ENCODE data around the gene DEPP1. TPM values are rescaled to one million over a fixed set of nuclear protein-coding genes. Genes with fewer than 3 reads are reported as not detected.

DEPP1 gene
- total and polyA plus RNA-seq, 2 donors (not counting 3 experiments of a cell fraction or from before 2014, with no cell fraction given), result 364 to 951 TPM

- FAIRE-seq (no peak), DNase-seq (ENCODE audit: low read depth, low spot score) (peak; percentile 92)
- H3K4me3 ChIP-seq (replicated peaks in 1 of 3; ENCODE audit: insufficient read depth in 1 of 3, low read depth in 1 of 3, low read length in 3 of 3), result peak overlapping the region in 2 of 3 experiments; percentile 58 to 82
- H3K79me2 ChIP-seq (ENCODE audit: control insufficient read depth, insufficient read depth, low read length), result no peaks in the 10 kb centered on the region
- TF ChIP-seq GATA2 (IDR thresholded peaks at IDR 0.05; ENCODE audit: insufficient read depth, insufficient read length, low read depth, low read length) (no peak), CTCF (IDR thresholded peaks at IDR 0.05; ENCODE audit: extremely low read depth in 1 of 2, insufficient read depth in 1 of 2, low read depth in 1 of 2, low read length in 2 of 2) (no peak), POLR2AphosphoS5 (IDR thresholded peaks at IDR 0.05; ENCODE audit: insufficient read depth, low read depth, low read length) (peak; percentile 29), POLR2A (IDR thresholded peaks at IDR 0.05; ENCODE audit: low read depth, low read length) (no peak), JUN (IDR thresholded peaks at IDR 0.05; ENCODE audit: borderline replicate concordance, insufficient read depth, insufficient read length, low read depth) (no peak)
- H3K9ac ChIP-seq (replicated peaks; ENCODE audit: extremely low read depth, insufficient read depth, low read length), result peak overlapping the region; percentile 70
- no peaks in the 10 kb centered on the region for H3K9me1 ChIP-seq (replicated peaks; ENCODE audit: control insufficient read depth, extremely low read depth, insufficient read depth, low read length)
- peaks cover 36% of the 10 kb centered on the region for H3K4me1 ChIP-seq (ENCODE audit: control insufficient read depth, extremely low read depth, insufficient read depth, low read length)
- peaks cover 0 to 11% of the 10 kb centered on the region in 2 experiments for H3K36me3 ChIP-seq (ENCODE audit: control insufficient read depth in 2 of 2, extremely low read depth in 1 of 2, insufficient read depth in 2 of 2, low read length in 2 of 2)
- dilution Hi-C loops (cut with MboI; ENCODE audit: extremely low pct_ligation_motif_present, low sequenced_read_pairs) (no loop called here), intact Hi-C loops (cut with micrococcal nuclease) (loop anchor here (5.0 to 10.0 kb wide), 2 partner anchors 99 to 1302 kb away; no protein-coding TSS in a partner anchor)
- ChIA-PET POLR2A (interaction anchor here (0.7 to 1.7 kb wide), 5 partner anchors 19 to 73 kb away, joined by 3 to 12 read pairs (median 6); no protein-coding TSS in a partner anchor), CTCF (interaction anchor here (1.0 to 2.0 kb wide), 5 partner anchors 9 to 43 kb away, joined by 3 to 30 read pairs (median 9); no protein-coding TSS in a partner anchor)
- H3K4me2 ChIP-seq (ENCODE audit: insufficient read depth, low read length), result peak overlapping the region; percentile 23
- no peak overlapping the region for H3K27ac ChIP-seq (ENCODE audit: insufficient read depth, low read depth, low read length)
- no TSS peak for BruUV-seq (replicated peaks)
- no peaks in the 10 kb centered on the region for H3K9me3 ChIP-seq (replicated peaks; ENCODE audit: control insufficient read depth, insufficient read depth, low read length)
- no peaks in the 10 kb centered on the region for H3K27me3 ChIP-seq (ENCODE audit: control insufficient read depth in 2 of 2, insufficient read depth in 2 of 2, low read length in 2 of 2)
- H2AFZ ChIP-seq (ENCODE audit: low read depth, low read length), result no peak overlapping the region
- H4K20me1 ChIP-seq (replicated peaks; ENCODE audit: control insufficient read depth, extremely low read depth, insufficient read depth, low read length), result no peaks in the 10 kb centered on the region
Measured at GRCh38 chr10:44976352-44977198, 2.0 kb downstream of the DEPP1 start.
